Measurements from ENCODE around the gene SPATA33. TPM values are rescaled to one million over a fixed set of nuclear protein-coding genes. Genes with fewer than 3 reads are reported as not detected.

The SPATA33 gene
- total RNA-seq, 2 donors from 2014 or later = 1.1 to 2.2 TPM

DNA sequence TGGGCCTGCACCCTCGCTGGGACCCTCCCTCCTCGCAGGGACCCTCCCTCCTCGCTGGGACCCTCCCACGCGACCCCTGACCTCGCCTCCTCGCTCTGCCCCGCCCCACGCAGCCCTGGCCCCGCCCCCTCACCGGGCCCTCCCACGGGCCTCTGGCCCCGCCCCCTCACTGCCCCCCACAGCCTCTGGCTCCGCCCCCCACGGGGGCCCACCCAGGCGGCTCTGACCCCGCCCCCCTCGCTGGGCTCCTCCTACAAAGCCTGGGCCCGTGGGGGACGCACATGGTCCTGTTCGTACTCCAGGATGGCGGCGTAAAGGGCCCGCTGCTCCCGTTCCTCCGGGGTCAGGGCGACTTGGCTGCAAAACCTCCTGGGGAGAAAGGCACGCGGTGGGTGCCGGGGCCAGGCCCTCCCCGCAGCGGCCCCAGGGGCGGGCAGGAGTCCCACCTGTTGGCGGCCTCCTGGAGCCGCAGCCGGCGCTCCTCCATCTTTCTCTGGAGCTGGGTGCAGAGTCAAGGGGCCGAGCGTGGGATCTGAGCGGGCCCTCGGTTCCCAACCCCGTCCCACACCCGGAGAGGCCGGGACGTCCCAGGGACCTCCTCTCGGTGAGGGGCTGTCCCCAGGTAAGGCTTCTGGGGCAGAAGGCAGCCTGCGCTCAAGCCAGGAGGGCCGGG is 54.1 kb downstream of the SPATA33 start:
- H3K4me1 ChIP-seq = peaks cover 0 to 12% of the 10 kb centered on the region in 2 donors
- no peaks in the 10 kb centered on the region for H3K9me3 ChIP-seq
- no peak for TF ChIP-seq CTCF (IDR thresholded peaks at IDR 0.05)
- H3K4me3 ChIP-seq = peak overlapping the region in 1 of 2 donors; percentile 33
- no peak for DNase-seq (ENCODE audit: low spot score)
- no peak overlapping the region for H3K27ac ChIP-seq
- no peaks in the 10 kb centered on the region for H3K27me3 ChIP-seq
- H3K36me3 ChIP-seq = no peaks in the 10 kb centered on the region

DNA sequence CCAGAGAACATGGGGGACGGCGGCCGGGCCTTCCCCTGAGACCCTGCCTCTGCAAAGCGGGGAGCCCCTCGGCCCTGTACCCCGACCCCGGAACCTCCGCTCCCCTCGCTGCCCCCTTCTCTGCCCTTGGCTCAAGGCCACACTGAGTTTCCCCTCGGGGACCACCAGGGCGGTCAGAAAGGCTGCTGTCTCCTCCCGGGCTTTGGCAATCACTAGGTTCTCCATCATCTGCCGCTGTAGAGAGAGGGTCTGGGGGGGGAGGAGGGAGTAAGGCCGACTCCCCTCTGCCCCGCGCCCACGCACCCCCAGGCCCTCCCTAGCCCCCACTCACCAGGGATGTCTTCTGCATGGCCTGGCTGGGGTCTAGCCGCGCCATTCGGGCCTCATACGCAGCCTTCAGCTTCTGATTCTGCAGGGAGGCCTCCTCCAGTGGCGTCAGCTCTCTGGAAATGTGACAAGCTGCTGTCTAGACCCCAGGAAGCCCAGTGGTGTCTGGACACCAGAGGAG is 54.7 kb downstream of the SPATA33 start:
- no peak for TF ChIP-seq CTCF (IDR thresholded peaks at IDR 0.05)
- H3K4me3 ChIP-seq = peak overlapping the region in 1 of 2 donors; percentile 33
- H3K9me3 ChIP-seq = no peaks in the 10 kb centered on the region
- peaks cover 0 to 11% of the 10 kb centered on the region in 2 donors for H3K4me1 ChIP-seq
- no peak for DNase-seq (ENCODE audit: low spot score)
- no peaks in the 10 kb centered on the region for H3K27me3 ChIP-seq
- no peak overlapping the region for H3K27ac ChIP-seq
- H3K36me3 ChIP-seq = no peaks in the 10 kb centered on the region

DNA sequence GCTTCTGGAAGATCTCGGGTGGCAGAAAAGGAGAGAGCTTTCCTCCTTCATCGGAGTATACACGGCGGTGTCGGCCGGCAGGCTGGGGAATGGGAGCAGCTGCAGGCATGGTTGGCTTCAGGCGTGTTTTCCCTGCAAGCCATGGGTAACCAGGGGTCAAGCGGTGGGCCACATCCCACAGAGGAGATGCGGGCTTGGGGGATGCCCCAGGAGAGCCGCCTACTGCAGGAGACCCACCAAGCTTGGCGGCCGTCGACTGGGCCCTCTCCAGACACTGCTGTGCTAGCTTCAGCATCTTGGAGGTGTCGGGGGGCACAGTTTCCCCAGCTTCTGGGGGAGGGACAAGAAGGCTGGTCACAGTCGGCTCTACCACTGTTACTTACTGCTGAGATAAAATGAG is 58.9 kb downstream of the SPATA33 start:
- Histone ChIP-seq H3K27ac (no peak overlapping the region), H3K4me1 (peaks cover 0 to 21% of the 10 kb centered on the region in 2 donors), H3K9me3 (no peaks in the 10 kb centered on the region), H3K4me3 (no peak overlapping the region), H3K27me3 (no peaks in the 10 kb centered on the region), H3K36me3 (no peaks in the 10 kb centered on the region)
- no peak for DNase-seq (ENCODE audit: low spot score)
- no peak for TF ChIP-seq CTCF (IDR thresholded peaks at IDR 0.05)

DNA sequence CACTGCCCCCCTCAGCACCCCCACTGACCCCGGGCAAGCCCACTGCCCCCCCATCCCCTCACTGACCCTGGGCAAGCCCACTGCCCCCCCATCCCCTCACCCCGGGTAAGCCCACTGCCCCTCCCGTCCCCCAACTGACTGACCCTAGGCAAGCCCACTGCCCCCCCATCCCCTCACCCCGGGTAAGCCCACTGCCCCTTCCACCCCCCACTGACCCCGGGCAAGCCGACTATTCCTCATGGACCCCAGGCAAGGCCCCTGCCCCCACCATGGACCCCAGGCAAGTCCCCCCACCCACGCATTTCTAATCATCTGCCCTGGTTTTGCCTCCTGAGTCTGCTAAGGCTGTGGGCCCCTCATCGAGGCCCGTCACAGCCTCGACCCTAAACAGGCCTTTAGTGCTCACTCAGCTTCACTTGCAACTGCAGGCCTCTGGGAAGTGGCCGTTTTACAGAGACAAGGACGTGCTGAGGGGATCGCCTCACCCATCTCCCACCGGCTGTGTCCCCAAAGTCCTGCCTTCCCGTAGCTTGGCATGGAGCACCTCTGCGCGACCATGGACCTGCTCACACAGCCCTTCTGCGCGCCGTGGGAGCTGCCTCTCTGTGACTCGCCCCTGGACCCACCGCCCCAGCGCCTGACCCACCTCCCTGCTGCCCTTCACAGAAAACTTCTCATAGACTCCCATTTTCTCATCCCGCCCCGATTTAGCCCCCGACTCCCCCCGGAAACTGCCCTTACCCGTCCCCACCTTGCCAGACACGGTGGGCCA is 59.5 kb downstream of the SPATA33 start:
- H3K4me1 ChIP-seq = peaks cover 0 to 16% of the 10 kb centered on the region in 2 donors
- DNase-seq (ENCODE audit: low spot score) = no peak
- H3K27me3 ChIP-seq = no peaks in the 10 kb centered on the region
- no peak for TF ChIP-seq CTCF (IDR thresholded peaks at IDR 0.05)
- H3K27ac ChIP-seq = no peak overlapping the region
- H3K4me3 ChIP-seq = no peak overlapping the region
- no peaks in the 10 kb centered on the region for H3K9me3 ChIP-seq
- no peaks in the 10 kb centered on the region for H3K36me3 ChIP-seq

GRCh38 chr16:89717688-89718505 is 60.3 kb downstream of the SPATA33 start:
- H3K27ac ChIP-seq = no peak overlapping the region
- no peak for TF ChIP-seq CTCF (IDR thresholded peaks at IDR 0.05)
- no peak overlapping the region for H3K4me3 ChIP-seq

More at GRCh38 chr16:89717688-89718505, 60.3 kb downstream of the SPATA33 start:
- H3K4me1 ChIP-seq = peaks cover 0 to 20% of the 10 kb centered on the region in 2 donors
- H3K27me3 ChIP-seq = no peaks in the 10 kb centered on the region
- DNase-seq (ENCODE audit: low spot score) = no peak
- peaks cover 3% of the 10 kb centered on the region for H3K36me3 ChIP-seq
- H3K9me3 ChIP-seq = no peaks in the 10 kb centered on the region

Other genes starting within 250 kb of the SPATA33 start
- 10 to 100 TPM; 55.2 to 68.1 TPM for gene ANKRD11, start 167.3 kb upstream of the SPATA33 start, total RNA-seq
- gene SPG7, start 149.4 kb upstream of the SPATA33 start, total RNA-seq = 100 to 1,000 TPM in 1 of 2 donors, 10 to 100 TPM in 1; 72.8 to 216 TPM
- gene RPL13, start 97.2 kb upstream of the SPATA33 start, total RNA-seq = 1,000 to 10,000 TPM; 4,239 to 4,547 TPM
- not detected for gene CPNE7, start 82.1 kb upstream of the SPATA33 start, total RNA-seq
- under 1 TPM in 1 of 2 donors, not detected in 1; 0.16 TPM for gene DPEP1, start 44.2 kb upstream of the SPATA33 start, total RNA-seq
- 10 to 100 TPM; 39.0 to 73.3 TPM for gene CHMP1A, start 128 bp upstream of the SPATA33 start, total RNA-seq
- gene CDK10, start 28.9 kb downstream of the SPATA33 start, total RNA-seq = 10 to 100 TPM; 13.8 to 20.2 TPM
- 10 to 100 TPM in 1 of 2 donors, 1 to 10 TPM in 1; 5.9 to 12.7 TPM for gene SPATA2L, start 43.9 kb downstream of the SPATA33 start, total RNA-seq
- gene VPS9D1, start 63.1 kb downstream of the SPATA33 start, total RNA-seq = 10 to 100 TPM in 1 of 2 donors, 1 to 10 TPM in 1; 7.3 to 11.3 TPM
- 10 to 100 TPM; 10.0 to 11.1 TPM for gene ZNF276, start 63.7 kb downstream of the SPATA33 start, total RNA-seq
- 1 to 10 TPM in 1 of 2 donors, under 1 TPM in 1; 0.70 to 1.5 TPM for gene FANCA, start 158.8 kb downstream of the SPATA33 start, total RNA-seq
- gene SPIRE2, start 170.6 kb downstream of the SPATA33 start, total RNA-seq = 1 to 10 TPM in 1 of 2 donors, under 1 TPM in 1; 0.90 to 1.8 TPM
- 100 to 1,000 TPM in 1 of 2 donors, 10 to 100 TPM in 1; 91.8 to 108 TPM for gene TCF25, start 215.8 kb downstream of the SPATA33 start, total RNA-seq